Body of pancreas (tissue), 4 donors: ENCODE results near the gene NELFCD.

Experiments
- POLR2A ChIP-seq, 3 donors: fragments of 450-650 bp; IDR thresholded peaks; one replicate each; pipeline ENCODE4 v1.6.1; 2016; ENCODE audit warnings: antibody characterized with exemption in 3 of 3, mild to moderate bottlenecking in 2 of 3
- TF ChIP-seq, protein P1 (sequence below), 7 experiments: fragments of 450-650 bp in 4 of 7; fragments of 200-600 bp in 3 of 7; sonication (generic) in 3 of 7; IDR thresholded peaks; one replicate each; pipeline ENCODE4 v1.5.1; 2016 to 2019; ENCODE audit warnings: antibody characterized with exemption in 7 of 7

- TF ChIP-seq, protein P1, sequence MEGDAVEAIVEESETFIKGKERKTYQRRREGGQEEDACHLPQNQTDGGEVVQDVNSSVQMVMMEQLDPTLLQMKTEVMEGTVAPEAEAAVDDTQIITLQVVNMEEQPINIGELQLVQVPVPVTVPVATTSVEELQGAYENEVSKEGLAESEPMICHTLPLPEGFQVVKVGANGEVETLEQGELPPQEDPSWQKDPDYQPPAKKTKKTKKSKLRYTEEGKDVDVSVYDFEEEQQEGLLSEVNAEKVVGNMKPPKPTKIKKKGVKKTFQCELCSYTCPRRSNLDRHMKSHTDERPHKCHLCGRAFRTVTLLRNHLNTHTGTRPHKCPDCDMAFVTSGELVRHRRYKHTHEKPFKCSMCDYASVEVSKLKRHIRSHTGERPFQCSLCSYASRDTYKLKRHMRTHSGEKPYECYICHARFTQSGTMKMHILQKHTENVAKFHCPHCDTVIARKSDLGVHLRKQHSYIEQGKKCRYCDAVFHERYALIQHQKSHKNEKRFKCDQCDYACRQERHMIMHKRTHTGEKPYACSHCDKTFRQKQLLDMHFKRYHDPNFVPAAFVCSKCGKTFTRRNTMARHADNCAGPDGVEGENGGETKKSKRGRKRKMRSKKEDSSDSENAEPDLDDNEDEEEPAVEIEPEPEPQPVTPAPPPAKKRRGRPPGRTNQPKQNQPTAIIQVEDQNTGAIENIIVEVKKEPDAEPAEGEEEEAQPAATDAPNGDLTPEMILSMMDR (IDR thresholded peaks at IDR 0.05) = no peak
- no peak for TF ChIP-seq POLR2A (IDR thresholded peaks at IDR 0.05)
Measured at GRCh38 chr20:58959652-58960051, 21.4 kb upstream of the NELFCD start.
